HFFc6 (cell line): ENCODE data around the gene PTCH1. TPM values are rescaled to one million over a fixed set of nuclear protein-coding genes. Genes with fewer than 3 reads are reported as not detected.

Source experiments
- DNase-seq: peaks from one replicate; pipeline ENCODE4 v3.0.0-alpha.2; 2018
- H3K27ac Mint-ChIP-seq: 2 replicates; pipeline ENCODE4 v1.8.0; 2020; ENCODE audit warnings: mild to moderate bottlenecking, mixed read lengths
- H3K27me3 Mint-ChIP-seq: 2 replicates; pipeline ENCODE4 v1.8.0; 2021; ENCODE audit warnings: mild to moderate bottlenecking, moderate library complexity, mixed read lengths; ENCODE audit not compliant: insufficient read depth
- H3K36me3 Mint-ChIP-seq: 2 replicates; pipeline ENCODE4 v1.8.0; 2021; ENCODE audit warnings: low read depth, mixed read lengths
- H3K4me1 Mint-ChIP-seq: 2 replicates; pipeline ENCODE4 v1.8.0; 2020; ENCODE audit warnings: low read depth, mixed read lengths
- H3K4me3 Mint-ChIP-seq: 2 replicates; pipeline ENCODE4 v1.8.0; 2020; ENCODE audit warnings: mild to moderate bottlenecking, moderate library complexity, mixed read lengths
- H3K9me3 Mint-ChIP-seq: 2 replicates; pipeline ENCODE4 v1.8.0; 2020; ENCODE audit warnings: mild to moderate bottlenecking, mixed read lengths
- total RNA-seq, 6 experiments: library from RNA; stranded (reverse); fragmentation: NEBNext Ultra II Directional; extraction: Animal tissue kit (Norgen Biotek cat#: 25700); gene quantifications; 2 replicates in 1 of 6; 3 replicates in 5 of 6; pipeline ENCODE4 v1.2.3, GENCODE V29; 2021
- TF ChIP-seq, protein P1 (sequence below): fragments of 200-600 bp; sonication (generic); IDR thresholded peaks from 2 replicates; pipeline ENCODE4 v1.5.0; 2021; ENCODE audit warnings: antibody characterized with exemption, mild to moderate bottlenecking

The PTCH1 gene
- total RNA-seq, 6 experiments from 2014 or later: 6.6 to 9.3 (median 7.0) TPM

DNA sequence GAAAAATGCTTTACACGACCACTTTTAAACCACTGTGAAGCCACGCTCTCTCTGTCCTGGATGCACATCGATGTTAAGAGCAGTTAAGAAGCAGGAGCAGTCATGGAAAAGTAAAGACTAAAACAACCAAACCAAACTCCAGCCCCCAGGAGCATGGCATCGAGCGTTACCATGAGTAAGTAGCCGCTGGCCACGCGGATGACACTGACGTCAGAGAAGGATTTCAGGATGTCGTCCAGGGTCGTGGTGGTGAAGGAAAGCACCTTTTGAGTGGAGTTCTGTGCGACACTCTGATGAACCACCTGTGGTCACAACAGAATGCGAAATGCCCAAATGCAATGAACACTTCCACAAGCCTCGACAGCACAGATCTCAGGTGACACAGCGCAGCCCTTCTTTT, 38.9 kb downstream of the PTCH1 start:
- Mint-ChIP-seq H3K4me1 (no peaks in the 10 kb centered on the region), H3K27me3 (no peaks in the 10 kb centered on the region; the same call in 1 of the 2 replicates), H3K9me3 (no peaks in the 10 kb centered on the region), H3K4me3 (no peak overlapping the region), H3K36me3 (peaks cover 5% of the 10 kb centered on the region; the same call in 1 of the 2 replicates), H3K27ac (no peak overlapping the region)
- TF ChIP-seq, protein P1, sequence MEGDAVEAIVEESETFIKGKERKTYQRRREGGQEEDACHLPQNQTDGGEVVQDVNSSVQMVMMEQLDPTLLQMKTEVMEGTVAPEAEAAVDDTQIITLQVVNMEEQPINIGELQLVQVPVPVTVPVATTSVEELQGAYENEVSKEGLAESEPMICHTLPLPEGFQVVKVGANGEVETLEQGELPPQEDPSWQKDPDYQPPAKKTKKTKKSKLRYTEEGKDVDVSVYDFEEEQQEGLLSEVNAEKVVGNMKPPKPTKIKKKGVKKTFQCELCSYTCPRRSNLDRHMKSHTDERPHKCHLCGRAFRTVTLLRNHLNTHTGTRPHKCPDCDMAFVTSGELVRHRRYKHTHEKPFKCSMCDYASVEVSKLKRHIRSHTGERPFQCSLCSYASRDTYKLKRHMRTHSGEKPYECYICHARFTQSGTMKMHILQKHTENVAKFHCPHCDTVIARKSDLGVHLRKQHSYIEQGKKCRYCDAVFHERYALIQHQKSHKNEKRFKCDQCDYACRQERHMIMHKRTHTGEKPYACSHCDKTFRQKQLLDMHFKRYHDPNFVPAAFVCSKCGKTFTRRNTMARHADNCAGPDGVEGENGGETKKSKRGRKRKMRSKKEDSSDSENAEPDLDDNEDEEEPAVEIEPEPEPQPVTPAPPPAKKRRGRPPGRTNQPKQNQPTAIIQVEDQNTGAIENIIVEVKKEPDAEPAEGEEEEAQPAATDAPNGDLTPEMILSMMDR: no peak
- DNase-seq: no peak

GRCh38 chr9:95477441-95477840, 39.3 kb downstream of the PTCH1 start:
- no peaks in the 10 kb centered on the region; the same call in 1 of the 2 replicates for H3K27me3 Mint-ChIP-seq
- peaks cover 5% of the 10 kb centered on the region; the same call in 1 of the 2 replicates for H3K36me3 Mint-ChIP-seq
- H3K27ac Mint-ChIP-seq: no peak overlapping the region

GRCh38 chr9:95468791-95469190, 48.0 kb downstream of the PTCH1 start:
- Mint-ChIP-seq H3K9me3 (no peaks in the 10 kb centered on the region), H3K4me3 (no peak overlapping the region), H3K27me3 (no peaks in the 10 kb centered on the region), H3K4me1 (peaks cover 2% of the 10 kb centered on the region), H3K27ac (no peak overlapping the region), H3K36me3 (peaks cover 29% of the 10 kb centered on the region)
- TF ChIP-seq, protein P1: no peak
- no peak for DNase-seq

More at GRCh38 chr9:95477441-95477840, 39.3 kb downstream of the PTCH1 start:
- no peak overlapping the region for H3K4me3 Mint-ChIP-seq
- no peaks in the 10 kb centered on the region for H3K4me1 Mint-ChIP-seq
- no peaks in the 10 kb centered on the region for H3K9me3 Mint-ChIP-seq
- TF ChIP-seq, protein P1: no peak
- no peak for DNase-seq

DNA sequence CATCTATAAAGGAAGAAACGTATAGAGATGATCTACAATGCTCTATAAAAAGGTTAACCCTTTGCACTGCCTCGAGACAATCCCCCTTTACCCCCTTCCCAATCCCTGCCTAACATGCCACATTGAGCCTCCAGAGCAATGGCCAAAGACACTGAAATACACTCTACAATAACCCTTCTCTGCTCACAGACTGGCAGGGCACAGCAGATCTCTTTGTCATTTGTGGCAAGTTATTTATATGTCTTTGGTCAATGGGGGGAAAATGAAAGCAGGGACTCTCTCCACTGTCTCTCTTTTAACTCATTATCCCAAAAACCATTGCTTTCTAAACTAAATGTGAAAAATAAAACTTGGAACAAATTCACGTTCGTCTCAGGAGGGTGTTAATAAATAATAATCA, 51.7 kb downstream of the PTCH1 start:
- peaks cover 24% of the 10 kb centered on the region for H3K4me1 Mint-ChIP-seq
- H3K27me3 Mint-ChIP-seq: no peaks in the 10 kb centered on the region
- H3K27ac Mint-ChIP-seq: no peak overlapping the region
- peaks cover 27% of the 10 kb centered on the region for H3K36me3 Mint-ChIP-seq
- no peak overlapping the region for H3K4me3 Mint-ChIP-seq
- H3K9me3 Mint-ChIP-seq: no peaks in the 10 kb centered on the region
- DNase-seq: no peak
- TF ChIP-seq, protein P1: no peak

GRCh38 chr9:95463148-95464060, 53.4 kb downstream of the PTCH1 start:
- TF ChIP-seq, protein P1: no peak
- DNase-seq: no peak

More at GRCh38 chr9:95463148-95464060, 53.4 kb downstream of the PTCH1 start:
- Mint-ChIP-seq H3K4me1 (peaks cover 24% of the 10 kb centered on the region), H3K36me3 (peaks cover 21% of the 10 kb centered on the region), H3K9me3 (no peaks in the 10 kb centered on the region), H3K27me3 (peaks cover 5% of the 10 kb centered on the region; the same call in 1 of the 2 replicates), H3K27ac (peak overlapping the region; percentile 73; the same call in 1 of the 2 replicates), H3K4me3 (peak overlapping the region; percentile 81)
